ENCODE measurements around the gene SDC1. TPM values are rescaled to one million over a fixed set of nuclear protein-coding genes. Genes with fewer than 3 reads are reported as not detected.
"Not testable (repeated sequence)": the region's sequence is repeated elsewhere in the genome, so short reads cannot be mapped to it uniquely, and the experiment has no call there.

Gene SDC1
- total RNA-seq, result 132 and 222 TPM in 2 replicates

DNA sequence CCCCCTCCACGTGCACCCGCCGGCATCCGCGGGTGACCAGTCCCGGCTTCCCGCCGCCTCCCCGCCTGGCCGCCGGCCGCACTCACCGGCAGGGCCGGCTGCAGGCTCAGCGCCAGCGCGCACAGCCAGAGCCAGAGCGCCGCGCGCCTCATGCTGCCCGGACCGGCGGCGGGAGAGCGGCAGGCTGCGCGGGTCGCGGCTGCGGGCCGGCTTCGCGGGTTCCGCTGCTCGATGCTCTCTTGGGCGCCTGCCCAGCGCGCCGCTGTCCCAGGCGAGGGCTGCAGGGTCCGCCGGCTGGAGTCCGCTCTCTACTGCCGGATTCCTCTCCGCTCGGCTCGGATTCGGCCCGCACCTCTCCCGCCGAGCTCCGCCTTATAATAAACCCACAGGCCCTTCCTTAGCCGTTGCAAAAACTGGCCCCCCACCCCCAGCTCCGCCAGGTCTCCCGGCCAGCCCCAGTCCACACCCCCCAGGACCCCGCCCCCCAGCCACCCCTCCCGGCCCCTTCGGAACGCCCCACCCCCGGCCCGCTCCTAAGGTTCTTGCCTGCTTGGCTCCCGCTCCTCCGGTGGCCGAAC lies at the start of gene SDC1:
Gene SDC1, minus strand, starts transcription at position 415 of the 578 bp plus-strand sequence. Its CDS starts 263 bp downstream, at position 152.
- peak; percentile 22 for DNase-seq (ENCODE audit: low read depth)

GRCh38 chr2:20273042-20273441 lies 48.1 kb upstream of the SDC1 start:
- DNase-seq (ENCODE audit: low read depth), result no peak

DNA sequence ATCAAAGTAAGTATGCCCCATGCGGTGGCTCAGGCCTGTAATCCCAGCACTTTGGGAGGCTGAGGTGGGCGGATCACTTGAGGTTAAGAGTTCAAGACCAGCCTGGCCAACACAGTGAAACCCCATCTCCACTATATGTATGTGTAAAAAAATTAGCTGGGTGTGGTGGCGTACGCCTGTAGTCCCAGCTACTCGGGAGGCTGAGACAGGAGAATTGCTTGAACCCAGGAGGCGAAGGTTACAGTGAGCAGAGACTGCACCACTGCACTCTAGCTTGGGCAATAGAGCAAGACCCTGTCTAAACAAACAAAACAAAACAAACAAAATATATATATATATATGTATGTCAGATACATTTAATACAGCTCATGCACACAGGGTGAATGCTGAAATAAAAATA lies 43.4 kb upstream of the SDC1 start:
- not testable (repeated sequence) for DNase-seq (ENCODE audit: low read depth)

- no peak for DNase-seq (ENCODE audit: low read depth)
These were observed 42.6 kb upstream of the SDC1 start for GRCh38 chr2:20267529-20267928.

GRCh38 chr2:20264629-20265028 lies 39.7 kb upstream of the SDC1 start:
- no peak for DNase-seq (ENCODE audit: low read depth)

DNA sequence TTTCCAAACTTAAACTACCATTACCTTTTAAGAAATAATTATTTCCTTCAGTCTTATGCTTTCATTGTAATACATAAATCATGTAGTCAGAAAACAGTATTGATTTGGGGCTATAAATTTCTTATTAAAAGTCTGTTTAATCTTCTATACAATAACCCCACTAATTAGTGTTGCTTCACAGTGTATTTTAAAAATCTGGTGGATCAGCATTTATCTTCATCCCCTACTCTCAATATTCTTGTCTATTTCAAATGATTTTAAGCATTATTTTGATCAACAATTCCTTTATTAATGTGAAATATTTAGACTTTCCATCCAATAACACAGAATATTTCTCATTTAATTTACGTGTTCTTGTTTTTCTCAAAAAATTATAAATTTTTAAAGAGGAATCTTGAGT lies 32.5 kb upstream of the SDC1 start:
- DNase-seq (ENCODE audit: low read depth), result no peak

- DNase-seq (ENCODE audit: low read depth), result no peak
These were observed 29.8 kb upstream of the SDC1 start for GRCh38 chr2:20254731-20255130.

DNA sequence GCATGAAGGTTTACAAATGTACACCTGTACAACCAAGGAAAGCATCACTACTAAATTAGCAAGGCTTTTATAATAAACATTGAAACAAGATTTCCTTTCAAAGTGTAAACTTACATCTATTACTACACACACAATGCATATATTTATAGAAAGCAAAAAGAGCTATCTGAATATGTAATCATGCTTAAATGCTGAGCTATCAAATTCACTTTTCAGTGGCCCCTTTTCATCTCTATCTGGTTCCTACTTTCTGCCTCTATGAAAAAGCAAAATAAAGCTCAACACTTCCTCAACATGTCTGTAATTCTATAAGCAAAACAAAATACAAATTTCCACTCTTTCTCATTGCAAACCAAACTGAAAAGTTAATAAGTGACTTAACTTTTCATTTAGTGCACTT lies 25.5 kb upstream of the SDC1 start:
- DNase-seq (ENCODE audit: low read depth), result no peak

DNA sequence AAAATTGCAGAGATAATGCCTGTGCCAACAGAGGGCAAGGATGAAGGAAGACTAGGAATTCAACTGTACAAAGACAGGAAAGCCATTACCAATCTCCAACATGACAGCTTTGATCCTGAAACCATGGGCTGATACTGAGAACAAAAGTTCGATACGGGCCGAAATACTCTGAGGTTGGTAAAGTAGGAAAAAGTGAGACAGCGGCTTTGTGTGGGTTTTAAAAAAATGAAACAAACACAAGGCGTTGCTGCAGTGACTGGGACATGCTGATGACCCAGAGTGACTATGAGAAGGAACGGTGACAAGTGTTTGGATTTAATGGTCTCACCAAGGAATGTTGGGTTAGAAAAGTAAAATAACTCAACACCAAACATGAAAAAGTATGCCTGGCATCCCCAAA lies 24.2 kb upstream of the SDC1 start:
- no peak for DNase-seq (ENCODE audit: low read depth)

- DNase-seq (ENCODE audit: low read depth), result no peak
These were observed 22.2 kb upstream of the SDC1 start for GRCh38 chr2:20247084-20247483.

- DNase-seq (ENCODE audit: low read depth), result not testable (repeated sequence)
These were observed 18.7 kb upstream of the SDC1 start for GRCh38 chr2:20243637-20244036.

DNA sequence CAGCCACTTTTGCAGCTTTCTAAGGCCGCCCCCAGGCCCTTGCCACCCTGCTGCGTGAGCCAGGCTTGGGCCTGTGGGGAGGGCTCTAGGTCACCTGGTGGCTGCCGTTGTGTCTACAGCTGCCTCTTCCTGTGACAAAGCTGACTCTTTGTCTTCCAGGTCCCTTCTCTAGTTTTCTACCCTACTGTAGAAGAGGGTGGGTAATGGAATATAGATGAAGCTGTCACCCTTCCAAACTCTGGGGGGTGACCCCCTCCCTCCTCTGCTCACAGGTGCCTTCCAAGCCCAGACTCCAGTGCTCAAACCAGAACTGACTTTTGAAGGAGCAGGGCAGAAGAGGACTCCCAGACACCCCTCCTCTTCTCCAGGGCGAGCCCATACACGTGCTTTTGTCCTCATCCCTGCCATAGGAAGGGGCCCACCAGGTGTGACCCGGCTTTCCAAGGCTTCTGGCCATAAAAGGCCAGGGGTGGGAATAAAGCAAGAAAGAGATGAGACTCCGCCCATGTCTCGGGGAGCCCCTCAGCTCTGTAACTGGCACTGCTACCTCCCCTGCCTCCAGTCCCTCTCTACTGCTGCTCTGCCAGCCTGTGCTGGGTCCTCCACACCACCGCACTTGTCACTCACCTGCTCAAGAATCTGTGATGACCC lies 17.9 kb upstream of the SDC1 start:
- no peak for DNase-seq (ENCODE audit: low read depth)

DNA sequence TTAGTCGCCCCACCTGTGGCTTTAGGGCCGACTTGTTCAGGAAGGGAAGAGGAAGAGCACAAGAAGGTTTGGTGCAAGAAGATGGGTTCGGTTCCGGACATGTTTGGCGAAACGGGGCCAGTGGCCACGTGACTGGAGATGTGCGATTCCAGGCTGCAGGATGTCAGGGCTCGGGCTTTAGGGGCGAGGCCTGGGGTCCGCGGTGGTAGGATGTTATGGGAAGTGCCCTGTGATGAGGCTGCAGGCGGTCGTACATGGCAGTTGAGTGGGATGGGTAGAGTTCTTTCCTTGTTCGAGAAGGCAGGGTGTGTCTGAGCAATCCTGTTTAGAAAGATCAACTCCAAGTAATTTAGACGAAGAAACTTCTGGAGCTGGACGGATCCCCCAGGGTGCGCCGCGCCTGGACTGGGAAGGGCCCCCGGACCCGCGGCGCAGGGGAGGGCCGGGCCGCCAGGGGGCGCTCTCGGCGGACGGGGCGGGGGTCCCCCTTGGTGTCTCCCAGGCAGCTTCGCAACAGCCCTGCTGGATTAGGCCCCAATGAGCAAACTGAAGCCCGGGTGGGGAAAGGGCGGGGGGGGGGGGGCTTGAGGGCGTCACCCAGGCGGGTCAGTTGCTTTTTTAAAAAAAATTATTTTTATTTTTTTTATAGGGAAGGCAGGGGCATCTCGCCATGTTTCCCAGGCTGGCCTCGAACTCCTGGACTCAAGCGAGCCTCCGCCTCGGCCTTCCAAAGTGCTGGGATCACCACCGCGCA lies 17.2 kb upstream of the SDC1 start:
- DNase-seq (ENCODE audit: low read depth), result no peak

- not testable (repeated sequence) for DNase-seq (ENCODE audit: low read depth)
These were observed 15.4 kb upstream of the SDC1 start for GRCh38 chr2:20240291-20240690.

- DNase-seq (ENCODE audit: low read depth), result no peak
These were observed 11.6 kb upstream of the SDC1 start for GRCh38 chr2:20236496-20236895.

- peak; percentile 71 for DNase-seq (ENCODE audit: low read depth)
These were observed 10.8 kb upstream of the SDC1 start for GRCh38 chr2:20235655-20236305.

- DNase-seq (ENCODE audit: low read depth), result not testable (repeated sequence)
These were observed 9.7 kb upstream of the SDC1 start for GRCh38 chr2:20234597-20234996.

DNA sequence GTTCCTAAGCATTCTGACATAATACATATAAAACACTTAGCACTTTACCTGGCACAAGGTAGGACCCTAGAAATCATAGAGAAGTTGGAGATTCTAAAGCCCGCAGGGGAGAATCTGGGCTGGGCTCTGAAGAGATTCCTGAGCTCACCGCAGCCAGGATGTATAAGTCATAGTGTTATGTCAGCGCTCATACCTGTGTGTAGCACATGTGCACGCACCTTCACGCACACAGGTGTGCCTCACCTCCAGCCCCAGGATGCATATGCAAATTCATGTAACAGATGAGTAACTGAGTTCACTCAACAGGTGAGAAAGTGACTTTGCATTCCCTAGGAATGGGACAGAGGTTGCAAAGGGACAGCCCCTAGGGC lies 7.9 kb upstream of the SDC1 start:
- DNase-seq (ENCODE audit: low read depth), result peak; percentile 52

DNA sequence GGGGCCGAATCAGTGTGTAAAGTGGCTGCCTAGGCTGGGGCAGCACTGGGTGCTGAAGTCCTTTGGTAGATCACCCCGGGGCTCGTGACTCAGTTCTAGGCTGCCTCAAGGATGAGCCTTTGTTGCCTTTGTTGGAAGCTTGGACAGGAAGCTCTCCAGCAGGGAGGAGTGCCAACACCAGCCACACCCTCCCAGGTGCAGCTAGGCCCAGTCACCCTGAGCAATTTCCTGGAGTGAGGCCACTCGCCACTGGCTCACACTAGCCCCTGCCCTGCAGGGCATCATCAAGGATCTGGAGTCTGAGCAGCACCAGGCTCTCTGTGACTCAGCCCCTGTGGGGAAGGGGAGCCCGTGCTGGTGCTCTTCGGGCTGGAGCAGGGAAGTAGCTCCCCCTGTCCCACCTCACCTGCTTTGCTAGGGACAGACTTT lies 6.7 kb upstream of the SDC1 start:
- DNase-seq (ENCODE audit: low read depth), result peak; percentile 87

DNA sequence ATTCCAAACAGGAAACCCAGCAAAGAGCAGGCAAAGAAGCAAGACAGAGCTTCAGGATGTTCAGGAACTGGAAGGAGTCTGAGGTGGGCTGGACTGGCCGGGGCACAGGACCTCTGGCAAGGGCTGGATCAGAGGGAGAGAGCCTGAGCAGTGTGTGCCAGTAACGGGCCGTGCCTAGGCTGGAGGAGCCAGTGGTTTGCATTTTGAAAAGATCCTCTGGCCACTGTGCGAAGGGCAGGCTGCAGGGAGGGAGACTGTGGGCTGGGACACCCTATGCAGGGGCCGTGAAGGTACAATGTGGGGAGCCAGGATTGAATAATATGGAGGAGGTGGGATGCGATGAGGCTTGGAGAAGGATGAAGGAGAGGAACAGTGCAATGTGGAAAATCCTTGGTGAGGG lies 6.2 kb upstream of the SDC1 start:
- DNase-seq (ENCODE audit: low read depth), result no peak

DNA sequence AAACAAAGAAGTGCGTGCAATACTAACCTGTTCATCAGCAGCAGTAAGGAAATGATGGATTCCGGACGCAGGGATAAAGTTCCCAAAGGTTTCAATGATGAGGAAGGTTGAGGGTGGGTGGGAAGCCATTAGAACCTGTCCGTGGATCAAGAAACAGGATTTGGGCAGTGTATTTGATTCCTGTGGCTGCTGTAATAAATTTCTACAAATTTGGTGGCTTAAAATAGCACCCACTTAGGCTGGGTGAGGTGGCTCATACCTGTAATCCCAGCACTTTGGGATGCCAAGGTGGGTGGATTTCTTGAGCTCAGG lies 5.1 kb upstream of the SDC1 start:
- no peak for DNase-seq (ENCODE audit: low read depth)

- no peak for DNase-seq (ENCODE audit: low read depth)
These were observed 4.6 kb upstream of the SDC1 start for GRCh38 chr2:20229322-20230113.
